ENCODE data around the gene PPM1L. TPM values are rescaled to one million over a fixed set of nuclear protein-coding genes. Genes with fewer than 3 reads are reported as not detected.

The PPM1L gene
- total and polyA plus RNA-seq, 5 donors from 2014 or later = 0.28 to 1.9 (median 0.81) TPM

GRCh38 chr3:161084277-161084676 is 328.2 kb downstream of the PPM1L start:
- no peaks in the 10 kb centered on the region for H3K36me3 ChIP-seq (ENCODE audit: control insufficient read depth, insufficient read depth, low read length)
- no peaks in the 10 kb centered on the region for H3K4me1 ChIP-seq (ENCODE audit: control insufficient read depth, insufficient read depth, low read length, poor library complexity, severe bottlenecking)
- no peak for ATAC-seq (ENCODE audit: low read depth in 2 of 2)
- H3K27ac ChIP-seq (ENCODE audit: insufficient read depth, low read length, poor library complexity, severe bottlenecking) = no peak overlapping the region
- Mint-ChIP-seq H3K4me3 (no peak overlapping the region), H3K27ac (no peak overlapping the region), H3K27me3 (peaks cover 5% of the 10 kb centered on the region), H3K9me3 (peaks cover 0 to 2% (median 0%) of the 10 kb centered on the region in 7 donors), H3K4me1 (no peaks in the 10 kb centered on the region), H3K36me3 (no peaks in the 10 kb centered on the region)
- no peaks in the 10 kb centered on the region for H3K27me3 ChIP-seq (ENCODE audit: control insufficient read depth, insufficient read depth, low read length)
- no peak for DNase-seq
- no peak overlapping the region for H3K4me3 ChIP-seq (ENCODE audit: low read depth, low read length)
- no peaks in the 10 kb centered on the region for H3K9me3 ChIP-seq (ENCODE audit: control insufficient read depth in 2 of 2, low read length in 2 of 2)

DNA sequence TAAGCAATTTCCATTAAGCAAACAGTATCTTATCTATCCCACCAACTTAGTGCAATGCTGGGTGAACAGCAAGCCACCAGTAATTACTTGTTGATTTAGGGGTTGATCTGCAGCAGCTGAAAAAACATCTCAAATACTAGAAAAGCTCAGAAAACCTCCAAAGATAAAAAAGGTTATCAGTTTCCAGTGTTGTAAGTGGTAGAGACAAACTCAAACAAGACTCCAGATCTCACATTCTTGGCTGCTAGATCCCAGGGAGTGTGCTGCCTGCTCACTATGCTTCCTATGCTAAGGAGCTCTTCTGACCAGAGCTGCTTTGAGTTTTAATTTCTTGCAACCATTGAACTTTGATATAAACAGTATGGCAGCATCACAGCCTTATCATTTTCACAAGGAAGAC is 337.9 kb downstream of the PPM1L start:
- no peak overlapping the region for H3K27ac Mint-ChIP-seq
- no peaks in the 10 kb centered on the region for H3K9me3 Mint-ChIP-seq

DNA sequence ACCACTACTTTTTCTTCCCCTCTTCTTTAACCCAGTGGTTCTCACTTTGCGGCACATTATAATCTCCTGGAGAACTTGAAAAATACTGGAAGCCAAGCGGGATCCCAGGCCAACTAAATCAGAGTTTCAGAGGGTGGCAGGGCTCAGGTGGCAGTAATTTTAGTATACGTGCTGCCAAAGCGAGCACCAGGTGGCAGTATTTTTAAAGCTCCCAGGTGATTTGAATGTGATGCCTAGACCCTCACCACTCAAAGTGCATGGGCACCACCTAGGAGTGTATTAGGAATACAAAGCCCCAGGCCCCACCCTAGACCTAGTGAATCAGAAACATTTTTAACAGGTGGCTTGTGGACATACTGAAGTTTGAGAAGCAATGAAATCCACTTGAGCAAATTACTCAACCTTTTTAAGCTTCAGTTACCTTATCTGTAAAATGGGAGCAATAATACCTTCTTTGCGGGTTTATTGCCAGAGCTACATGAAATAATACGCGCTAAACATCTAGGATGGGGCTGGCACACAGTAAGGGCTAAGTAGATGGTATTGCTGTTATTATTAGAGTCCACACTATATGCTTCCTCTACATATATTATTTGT is 340.8 kb downstream of the PPM1L start:
- Mint-ChIP-seq H3K4me3 (no peak overlapping the region), H3K27ac (no peak overlapping the region), H3K36me3 (no peaks in the 10 kb centered on the region), H3K27me3 (no peaks in the 10 kb centered on the region), H3K4me1 (no peaks in the 10 kb centered on the region), H3K9me3 (no peaks in the 10 kb centered on the region)
- peak in 1 of 3 donors; percentile 37 for DNase-seq
- Histone ChIP-seq H3K9me3 (ENCODE audit: control insufficient read depth in 2 of 2, low read length in 2 of 2) (no peaks in the 10 kb centered on the region), H3K36me3 (ENCODE audit: control insufficient read depth, insufficient read depth, low read length) (no peaks in the 10 kb centered on the region), H3K4me1 (ENCODE audit: control insufficient read depth, insufficient read depth, low read length, poor library complexity, severe bottlenecking) (no peaks in the 10 kb centered on the region), H3K4me3 (ENCODE audit: low read depth, low read length) (no peak overlapping the region), H3K27me3 (ENCODE audit: control insufficient read depth, insufficient read depth, low read length) (peaks cover 2% of the 10 kb centered on the region), H3K27ac (ENCODE audit: insufficient read depth, low read length, poor library complexity, severe bottlenecking) (no peak overlapping the region)
- ATAC-seq (ENCODE audit: low read depth in 2 of 2) = no peak

More for the DNA sequence above, 337.9 kb downstream of the PPM1L start:
- no peak for ATAC-seq (ENCODE audit: low read depth in 2 of 2)
- no peak for DNase-seq
- Histone ChIP-seq H3K36me3 (ENCODE audit: control insufficient read depth, insufficient read depth, low read length) (no peaks in the 10 kb centered on the region), H3K4me1 (ENCODE audit: control insufficient read depth, insufficient read depth, low read length, poor library complexity, severe bottlenecking) (no peaks in the 10 kb centered on the region), H3K4me3 (ENCODE audit: low read depth, low read length) (no peak overlapping the region), H3K27ac (ENCODE audit: insufficient read depth, low read length, poor library complexity, severe bottlenecking) (no peak overlapping the region), H3K27me3 (ENCODE audit: control insufficient read depth, insufficient read depth, low read length) (no peaks in the 10 kb centered on the region), H3K9me3 (ENCODE audit: control insufficient read depth in 2 of 2, low read length in 2 of 2) (no peaks in the 10 kb centered on the region)
- no peak overlapping the region for H3K4me3 Mint-ChIP-seq
- no peaks in the 10 kb centered on the region for H3K27me3 Mint-ChIP-seq
- no peaks in the 10 kb centered on the region for H3K36me3 Mint-ChIP-seq
- H3K4me1 Mint-ChIP-seq = no peaks in the 10 kb centered on the region

DNA sequence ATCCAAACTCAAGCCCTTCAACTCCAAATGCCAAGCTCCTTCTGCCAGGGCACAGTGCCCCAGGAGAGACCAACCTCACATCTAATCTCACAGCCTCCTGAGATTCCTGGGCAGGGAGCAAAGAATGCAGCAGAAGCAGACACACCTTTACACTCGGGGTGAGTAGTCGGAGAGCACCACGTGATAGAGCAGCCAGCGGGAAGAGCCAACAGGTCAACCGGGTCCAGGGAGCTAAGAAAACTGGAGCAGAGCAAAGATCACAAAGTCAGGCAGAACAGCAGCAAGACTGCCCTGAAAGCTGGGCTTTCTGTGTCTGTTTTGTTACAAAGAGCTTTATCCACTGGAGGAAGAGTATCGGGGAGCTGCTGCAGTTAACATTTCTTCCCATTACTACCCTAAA is 345.0 kb downstream of the PPM1L start:
- no peak for ATAC-seq (ENCODE audit: low read depth in 2 of 2)
- Histone ChIP-seq H3K4me1 (ENCODE audit: control insufficient read depth, insufficient read depth, low read length, poor library complexity, severe bottlenecking) (peaks cover 8% of the 10 kb centered on the region), H3K36me3 (ENCODE audit: control insufficient read depth, insufficient read depth, low read length) (no peaks in the 10 kb centered on the region), H3K9me3 (ENCODE audit: control insufficient read depth in 2 of 2, low read length in 2 of 2) (no peaks in the 10 kb centered on the region), H3K27ac (ENCODE audit: insufficient read depth, low read length, poor library complexity, severe bottlenecking) (no peak overlapping the region), H3K4me3 (ENCODE audit: low read depth, low read length) (no peak overlapping the region), H3K27me3 (ENCODE audit: control insufficient read depth, insufficient read depth, low read length) (peaks cover 11% of the 10 kb centered on the region)
- H3K36me3 Mint-ChIP-seq = no peaks in the 10 kb centered on the region
- no peaks in the 10 kb centered on the region for H3K9me3 Mint-ChIP-seq
- no peak for DNase-seq
- H3K4me3 Mint-ChIP-seq = no peak overlapping the region
- peaks cover 0 to 8% (median 0%) of the 10 kb centered on the region in 4 donors for H3K4me1 Mint-ChIP-seq
- H3K27ac Mint-ChIP-seq = no peak overlapping the region
- peaks cover 31% of the 10 kb centered on the region for H3K27me3 Mint-ChIP-seq

DNA sequence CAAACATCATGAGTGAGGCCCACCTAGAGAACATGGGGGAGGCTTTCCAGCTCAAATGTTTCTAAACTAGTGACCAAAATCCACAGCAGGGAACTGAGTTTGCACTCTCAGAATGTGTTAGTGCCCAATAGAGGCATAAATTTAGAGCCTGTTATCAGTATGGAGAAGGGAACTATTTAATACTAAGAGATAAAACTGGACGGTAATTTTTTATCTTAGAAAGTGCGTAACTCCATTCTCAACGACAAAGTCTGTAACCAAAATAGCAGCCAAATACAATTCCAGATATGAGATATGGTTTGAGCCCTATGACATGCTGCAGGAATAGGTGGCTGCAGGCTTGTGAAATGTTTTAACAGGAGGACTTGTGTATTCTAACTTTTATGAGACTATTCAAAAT is 345.6 kb downstream of the PPM1L start:
- Mint-ChIP-seq H3K36me3 (no peaks in the 10 kb centered on the region), H3K9me3 (no peaks in the 10 kb centered on the region), H3K27me3 (peaks cover 33% of the 10 kb centered on the region), H3K27ac (peak overlapping the region in 1 of 3 donors; percentile 54), H3K4me1 (peaks cover 0 to 8% (median 0%) of the 10 kb centered on the region in 4 donors), H3K4me3 (no peak overlapping the region)
- DNase-seq = no peak
- H3K27ac ChIP-seq (ENCODE audit: insufficient read depth, low read length, poor library complexity, severe bottlenecking) = no peak overlapping the region
- H3K36me3 ChIP-seq (ENCODE audit: control insufficient read depth, insufficient read depth, low read length) = no peaks in the 10 kb centered on the region
- no peaks in the 10 kb centered on the region for H3K9me3 ChIP-seq (ENCODE audit: control insufficient read depth in 2 of 2, low read length in 2 of 2)
- no peak for ATAC-seq (ENCODE audit: low read depth in 2 of 2)
- H3K4me1 ChIP-seq (ENCODE audit: control insufficient read depth, insufficient read depth, low read length, poor library complexity, severe bottlenecking) = peaks cover 8% of the 10 kb centered on the region
- H3K4me3 ChIP-seq (ENCODE audit: low read depth, low read length) = no peak overlapping the region
- peaks cover 13% of the 10 kb centered on the region for H3K27me3 ChIP-seq (ENCODE audit: control insufficient read depth, insufficient read depth, low read length)

DNA sequence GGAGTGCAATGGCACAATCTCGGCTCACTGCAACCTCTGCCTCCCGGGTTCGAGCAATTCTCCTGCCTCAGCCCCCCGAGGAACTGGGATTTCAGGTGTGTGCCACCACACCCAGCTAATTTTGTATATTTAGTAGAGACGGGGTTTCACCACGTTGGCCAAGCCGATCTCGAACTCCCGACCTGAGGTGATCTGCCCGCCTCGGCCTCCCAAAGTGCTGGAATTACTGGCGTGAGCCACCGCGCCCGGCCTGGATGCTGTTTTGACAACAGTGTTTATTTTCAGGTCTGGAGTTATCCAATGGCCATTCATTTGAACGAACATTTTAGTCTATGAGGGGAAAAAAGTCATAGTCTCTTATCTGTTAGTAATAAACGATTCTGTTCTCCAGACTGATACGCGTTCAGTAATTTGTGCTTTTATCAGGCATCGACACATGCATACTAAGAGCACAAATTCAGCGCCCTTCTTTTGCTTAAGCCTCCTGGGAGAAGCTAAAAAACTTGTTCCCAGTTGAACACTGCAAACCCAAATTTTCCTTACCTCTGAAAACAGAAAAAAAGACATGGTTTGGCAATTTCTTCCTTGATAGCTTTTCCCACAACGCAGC is 347.9 kb downstream of the PPM1L start:
- no peak overlapping the region for H3K4me3 Mint-ChIP-seq
- H3K36me3 Mint-ChIP-seq = no peaks in the 10 kb centered on the region
- Histone ChIP-seq H3K9me3 (ENCODE audit: control insufficient read depth in 2 of 2, low read length in 2 of 2) (no peaks in the 10 kb centered on the region), H3K36me3 (ENCODE audit: control insufficient read depth, insufficient read depth, low read length) (no peaks in the 10 kb centered on the region), H3K27me3 (ENCODE audit: control insufficient read depth, insufficient read depth, low read length) (peaks cover 17% of the 10 kb centered on the region), H3K4me3 (ENCODE audit: low read depth, low read length) (no peak overlapping the region), H3K27ac (ENCODE audit: insufficient read depth, low read length, poor library complexity, severe bottlenecking) (no peak overlapping the region), H3K4me1 (ENCODE audit: control insufficient read depth, insufficient read depth, low read length, poor library complexity, severe bottlenecking) (peaks cover 8% of the 10 kb centered on the region)
- DNase-seq = no peak
- no peak overlapping the region for H3K27ac Mint-ChIP-seq
- peaks cover 33% of the 10 kb centered on the region for H3K27me3 Mint-ChIP-seq
- no peaks in the 10 kb centered on the region for H3K9me3 Mint-ChIP-seq
- H3K4me1 Mint-ChIP-seq = peaks cover 0 to 8% (median 0%) of the 10 kb centered on the region in 4 donors
- no peak for ATAC-seq (ENCODE audit: low read depth in 2 of 2)

DNA sequence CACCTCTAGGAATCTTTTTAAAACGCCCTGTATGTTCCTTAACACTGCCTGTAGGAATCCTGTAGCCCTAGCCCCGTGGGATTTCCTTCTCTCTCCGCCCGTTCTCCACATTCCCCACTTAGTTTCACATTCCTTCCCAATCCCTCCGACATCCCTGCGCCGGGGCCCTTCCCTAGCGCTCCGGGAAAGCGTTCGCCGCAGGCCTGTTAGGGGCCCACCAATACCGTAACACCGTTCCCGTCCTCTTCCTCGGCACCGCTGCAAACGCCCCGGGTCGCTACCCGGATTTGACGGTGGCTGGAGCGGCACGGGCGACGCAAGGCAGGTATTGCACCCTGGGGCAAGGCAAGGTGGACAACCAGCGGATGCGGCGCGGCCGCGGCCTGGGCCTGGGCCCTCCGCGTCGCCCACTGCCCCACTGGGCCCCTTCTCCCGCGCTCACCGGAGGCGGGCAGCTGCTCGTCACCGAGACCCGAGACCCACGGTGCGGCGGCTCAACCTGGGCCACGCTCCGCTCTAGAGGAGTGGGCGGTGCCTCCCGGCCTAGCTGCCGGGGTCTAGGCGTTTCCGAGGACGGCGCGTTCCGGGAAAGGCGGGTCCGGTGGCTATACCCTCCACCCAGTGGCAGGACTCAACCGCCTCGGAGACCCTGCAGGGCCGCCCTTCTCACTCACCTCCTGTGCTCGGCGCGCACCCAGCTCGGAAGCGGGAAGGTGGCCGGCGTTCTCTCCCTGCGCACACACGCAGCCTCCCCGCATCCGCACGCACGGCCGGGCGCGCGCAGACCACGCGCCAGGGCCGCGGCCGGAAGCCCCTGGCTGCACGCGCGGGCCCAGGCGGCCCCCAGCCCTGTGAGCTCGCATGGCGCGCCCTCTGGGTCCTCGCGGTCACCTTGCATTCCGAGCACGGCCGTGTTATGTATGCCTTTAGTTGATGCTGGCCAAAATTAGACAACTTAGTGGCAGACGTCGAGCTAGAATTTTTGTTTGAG is 348.8 kb downstream of the PPM1L start, which contains the start of gene B3GALNT1:
TSS of gene B3GALNT1 (minus strand) at position 789 of the 991 bp plus-strand sequence. CDS start 18,595 bp downstream, outside the sequence.
- H3K27ac ChIP-seq (ENCODE audit: insufficient read depth, low read length, poor library complexity, severe bottlenecking) = no peak within 1 kb of the TSS
- H3K9me3 ChIP-seq (ENCODE audit: control insufficient read depth in 2 of 2, low read length in 2 of 2) = no peaks in the 10 kb centered on the region
- no peaks in the 10 kb centered on the region for H3K36me3 Mint-ChIP-seq
- H3K27ac Mint-ChIP-seq = no peak within 1 kb of the TSS
- H3K4me3 ChIP-seq (ENCODE audit: low read depth, low read length) = no peak within 1 kb of the TSS
- no peaks in the 10 kb centered on the region for H3K36me3 ChIP-seq (ENCODE audit: control insufficient read depth, insufficient read depth, low read length)
- peak within 1 kb of the TSS in 3 of 4 donors; percentile 6 to 47 (median 17) for H3K4me3 Mint-ChIP-seq
- H3K4me1 Mint-ChIP-seq = peaks cover 0 to 8% (median 0%) of the 10 kb centered on the region in 4 donors
- ATAC-seq (ENCODE audit: low read depth in 2 of 2) (peak; percentile 34 to 41), DNase-seq (peak in 1 of 3 donors; percentile 67)
- H3K27me3 Mint-ChIP-seq = peaks cover 33% of the 10 kb centered on the region
- peaks cover 8% of the 10 kb centered on the region for H3K4me1 ChIP-seq (ENCODE audit: control insufficient read depth, insufficient read depth, low read length, poor library complexity, severe bottlenecking)
- H3K27me3 ChIP-seq (ENCODE audit: control insufficient read depth, insufficient read depth, low read length) = peaks cover 16% of the 10 kb centered on the region
- H3K9me3 Mint-ChIP-seq = no peaks in the 10 kb centered on the region

All from CD4-positive, CD25-positive, alpha-beta regulatory T cell (primary cell).